Measurements from ENCODE around the gene GRM4. TPM values are rescaled to one million over a fixed set of nuclear protein-coding genes. Genes with fewer than 3 reads are reported as not detected.
"Not testable (repeated sequence)": the region's sequence is repeated elsewhere in the genome, so short reads cannot be mapped to it uniquely, and the experiment has no call there.

GRM4 gene
- total RNA-seq, 1 donor from 2014 or later = under 0.01 TPM

DNA sequence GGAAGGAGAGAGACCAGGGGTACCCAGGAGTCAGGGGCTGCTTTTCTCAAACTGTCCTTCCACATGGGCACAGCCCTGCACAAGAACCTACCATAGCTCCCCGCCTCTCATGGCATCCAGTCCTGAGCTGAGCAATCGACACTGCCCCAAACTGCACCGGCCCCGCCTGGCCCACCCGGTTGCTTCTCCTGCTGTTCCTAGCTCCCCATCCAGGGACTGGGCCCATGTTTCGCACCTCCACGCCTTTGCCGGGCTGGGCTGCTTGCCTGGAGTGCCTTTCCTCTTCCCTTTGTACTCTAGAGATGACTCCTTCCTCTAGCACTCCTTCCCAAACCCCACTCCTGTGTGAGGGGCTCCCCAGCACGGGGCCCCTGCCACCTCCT is 123.0 kb downstream of the GRM4 start:
- no peak for DNase-seq (ENCODE audit: low read depth in 2 of 2)

DNA sequence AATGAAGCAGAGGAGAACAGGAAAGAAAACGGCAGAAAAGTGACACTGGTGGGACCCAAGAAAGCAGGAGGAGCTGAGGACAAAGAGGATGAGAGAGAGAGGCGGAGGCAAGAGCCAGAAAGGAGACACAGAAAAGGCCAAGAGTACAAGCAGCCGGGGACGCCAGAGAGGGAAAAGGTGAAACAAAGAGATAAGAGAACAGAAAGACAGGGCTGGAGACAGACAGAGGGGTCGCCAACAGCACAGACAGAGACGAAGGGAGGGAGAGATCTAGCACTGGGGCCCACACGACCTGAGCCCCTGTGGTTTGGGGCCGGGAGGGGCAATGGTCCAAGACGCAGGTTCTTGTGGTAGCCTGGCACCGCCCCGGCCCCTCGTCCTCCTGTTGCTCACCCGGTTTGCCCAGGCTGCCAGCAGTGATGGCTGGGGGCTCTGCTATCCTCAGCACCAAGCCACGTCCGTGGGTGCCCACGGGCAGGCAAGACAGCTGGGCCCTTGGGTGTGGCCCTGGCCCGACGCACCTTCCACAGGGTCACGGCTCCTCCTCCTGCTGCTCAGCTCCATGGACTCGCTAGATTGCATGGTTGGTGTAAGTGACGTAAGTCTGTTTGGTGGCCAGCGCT is 123.5 kb downstream of the GRM4 start:
- no peak for DNase-seq (ENCODE audit: low read depth in 2 of 2)

DNA sequence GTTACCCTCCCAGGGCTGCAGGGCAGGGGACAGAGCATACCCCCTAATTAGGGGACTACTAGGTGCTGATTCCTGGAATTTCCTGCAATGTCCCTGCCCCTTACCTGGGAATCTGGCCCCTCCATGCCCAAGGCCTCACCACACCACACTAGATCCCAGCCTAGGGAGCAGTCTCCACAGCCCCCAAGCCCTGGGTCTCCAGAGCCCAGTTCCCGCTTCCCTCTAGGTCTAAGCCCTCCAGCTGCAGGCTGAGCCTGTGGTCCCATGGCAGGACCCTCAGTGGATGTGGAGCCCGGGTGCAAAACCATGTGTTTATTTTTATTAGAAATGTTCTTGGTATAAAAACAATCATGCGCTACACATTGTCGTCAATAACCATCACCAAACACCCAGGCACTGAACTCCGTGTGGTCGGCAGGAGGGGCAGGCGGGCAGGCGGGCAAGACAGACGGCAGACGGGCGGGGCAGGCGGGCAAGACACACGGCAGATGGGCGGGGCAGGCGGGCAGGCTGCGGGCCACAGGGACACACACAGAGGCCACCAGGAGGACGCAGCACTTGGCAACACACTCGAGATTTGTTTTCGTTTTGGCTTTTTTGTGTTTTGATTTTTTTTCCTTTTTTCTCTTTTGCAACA is 124.2 kb downstream of the GRM4 start:
- DNase-seq (ENCODE audit: low read depth in 2 of 2) = no peak

DNA sequence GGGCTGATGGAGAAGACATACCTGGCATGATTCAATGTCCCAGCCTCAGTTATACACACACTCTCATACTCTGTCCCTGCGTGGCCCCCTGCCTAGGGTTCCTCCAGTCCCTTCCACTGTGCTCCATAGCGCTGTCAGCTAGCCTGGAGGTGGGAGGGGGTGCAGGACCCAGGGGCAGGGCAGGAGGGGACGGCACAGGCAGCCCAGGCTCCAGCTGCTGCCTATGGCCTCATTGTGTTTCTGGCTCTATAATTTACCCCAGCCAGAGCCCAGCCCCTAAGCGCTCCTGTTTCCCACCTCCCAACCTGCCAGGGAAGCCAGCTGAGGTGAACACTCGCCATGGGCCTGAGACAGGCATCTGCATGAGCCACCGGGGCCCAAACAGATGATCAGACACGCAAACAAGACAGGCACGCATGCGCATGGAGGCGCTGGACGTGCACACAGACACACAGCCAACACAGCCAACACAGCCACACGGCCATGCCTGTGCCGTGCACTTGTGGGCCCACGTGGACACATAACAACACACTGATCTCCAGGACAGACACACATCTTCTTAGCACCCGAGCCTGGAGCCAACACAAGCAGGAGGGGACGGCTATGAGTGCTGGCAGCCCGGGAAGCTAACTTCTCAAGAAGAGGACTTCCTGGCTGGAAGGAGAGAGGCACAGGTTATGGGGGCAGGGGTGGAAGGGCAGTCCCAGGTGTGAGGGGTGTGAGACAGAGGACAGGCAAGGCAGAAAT is 124.9 kb downstream of the GRM4 start:
- DNase-seq (ENCODE audit: low read depth in 2 of 2) = no peak

DNA sequence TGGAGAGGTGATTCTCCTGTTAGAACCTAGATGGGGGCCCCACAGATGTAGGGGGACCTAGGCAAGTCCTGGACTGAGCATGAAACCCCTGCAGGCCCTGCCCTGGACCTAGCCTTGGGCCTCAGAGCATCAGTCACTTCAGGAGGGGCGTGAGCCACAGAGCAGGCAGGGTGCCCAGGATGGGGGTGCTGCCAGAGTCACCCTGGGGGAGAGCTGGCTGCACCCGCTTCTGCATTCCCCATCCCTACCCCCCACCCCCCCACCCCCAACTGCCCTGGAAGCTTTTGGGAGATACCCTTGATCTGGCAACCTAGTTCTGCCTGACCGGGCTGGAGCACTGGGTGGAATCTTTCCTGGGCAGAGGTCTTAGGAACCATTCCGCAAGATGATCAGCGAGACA is 125.6 kb downstream of the GRM4 start:
- DNase-seq (ENCODE audit: low read depth in 2 of 2) = no peak

DNA sequence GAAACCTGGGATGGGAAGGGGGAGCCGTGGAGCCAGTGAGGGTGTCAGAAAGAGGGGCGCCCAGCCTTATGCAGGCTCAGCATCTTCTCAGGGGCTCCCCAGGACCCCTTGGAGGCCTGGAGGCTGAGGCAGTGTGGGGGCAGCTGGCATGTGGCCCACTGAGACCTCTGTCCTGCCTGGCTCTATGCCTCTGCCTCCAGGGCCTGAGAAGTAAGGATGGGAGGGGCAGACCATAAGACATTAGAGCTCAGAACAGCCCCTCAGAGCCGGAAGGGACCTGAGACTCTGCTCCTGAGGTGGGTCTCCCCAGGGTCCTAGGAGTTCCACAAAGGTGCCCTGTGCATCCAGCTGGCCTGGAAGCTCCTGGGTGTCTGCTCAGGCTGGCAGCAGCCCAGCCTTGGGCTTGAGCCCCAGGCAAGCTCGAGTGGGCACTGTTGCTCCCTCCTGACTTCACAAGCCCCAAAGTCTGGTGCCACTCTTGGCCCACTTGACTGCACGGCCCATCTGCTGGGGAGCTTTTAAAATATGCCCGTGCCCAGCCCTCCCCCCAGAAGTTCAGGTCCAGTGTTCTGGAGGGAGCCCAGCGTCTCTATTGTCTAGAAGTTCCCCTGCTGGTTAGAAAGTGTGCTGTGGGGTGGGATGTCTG is 126.8 kb downstream of the GRM4 start:
- DNase-seq (ENCODE audit: low read depth in 2 of 2) = no peak

DNA sequence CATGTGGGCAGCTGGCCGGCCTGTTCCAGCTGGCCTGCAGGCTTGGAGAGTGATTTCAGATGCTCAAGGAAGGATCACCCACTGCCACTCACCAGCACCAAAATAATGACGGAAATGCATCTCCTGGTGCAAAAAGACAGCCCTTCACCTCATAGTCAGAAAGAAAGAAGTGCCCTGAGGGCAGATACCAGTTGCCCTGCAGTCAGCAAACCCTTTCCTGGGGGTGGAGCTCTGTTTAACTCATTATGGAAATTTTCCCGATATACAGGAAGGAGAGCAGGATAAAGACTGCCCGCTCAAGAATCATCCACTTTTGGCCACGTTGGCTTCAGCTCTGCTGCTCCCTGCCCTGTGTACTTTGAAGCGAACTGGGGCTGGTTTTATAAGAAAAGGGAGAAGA is 127.9 kb downstream of the GRM4 start:
- DNase-seq (ENCODE audit: low read depth in 2 of 2) = no peak

DNA sequence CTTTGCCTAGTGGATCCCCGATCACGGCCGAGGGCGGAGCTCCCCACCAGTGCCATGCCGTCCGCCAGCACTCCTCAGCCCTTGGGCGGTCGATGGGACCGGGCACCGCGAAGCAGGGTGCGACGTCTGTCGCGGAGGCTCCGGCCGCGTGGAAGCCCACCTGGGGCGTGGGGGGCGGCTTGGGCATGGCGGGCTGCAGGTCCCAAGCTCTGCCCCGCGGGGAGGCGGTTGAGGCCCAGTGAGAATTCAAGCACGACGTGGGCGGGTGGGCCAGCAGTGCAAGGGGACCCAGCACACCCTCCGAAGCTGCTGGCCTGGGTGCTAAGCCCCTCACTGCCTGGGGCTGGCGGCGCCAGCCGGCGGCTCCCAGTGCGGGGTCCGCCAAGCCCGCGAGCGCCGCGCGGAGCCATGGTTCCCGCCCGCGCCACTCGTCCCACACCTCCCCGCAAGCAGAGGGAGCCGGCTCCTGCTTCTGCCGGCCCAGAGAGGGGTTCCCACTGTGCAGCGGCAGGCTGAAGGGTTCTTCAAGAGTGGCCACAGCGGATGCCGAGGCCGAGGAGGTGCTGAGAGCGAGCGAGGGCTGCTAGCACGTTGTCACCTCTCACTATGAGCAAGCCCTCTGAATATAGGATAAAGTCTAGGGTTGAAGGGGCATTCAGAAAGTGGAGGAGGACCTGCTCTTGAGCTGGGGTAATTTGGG is 128.6 kb downstream of the GRM4 start:
- no peak for DNase-seq (ENCODE audit: low read depth in 2 of 2)

DNA sequence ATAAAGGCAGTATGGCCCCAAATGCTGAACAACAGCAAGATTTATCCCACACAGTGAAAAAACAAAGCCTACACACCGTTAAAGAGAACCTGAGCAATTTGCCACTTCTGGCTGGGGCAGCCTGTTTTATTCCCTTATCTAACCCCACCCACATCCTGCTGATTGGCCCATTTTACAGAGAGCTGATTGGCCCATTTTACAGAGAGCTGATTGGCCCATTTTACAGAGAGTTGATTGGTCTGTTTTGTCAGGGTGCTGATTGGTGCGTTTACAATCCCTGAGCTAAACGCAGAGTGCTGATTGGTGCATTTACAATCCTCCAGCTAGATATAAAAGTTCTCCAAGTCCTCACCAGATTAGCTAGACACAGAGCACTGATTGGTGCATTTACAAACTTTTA is 129.3 kb downstream of the GRM4 start:
- DNase-seq (ENCODE audit: low read depth in 2 of 2) = not testable (repeated sequence)

DNA sequence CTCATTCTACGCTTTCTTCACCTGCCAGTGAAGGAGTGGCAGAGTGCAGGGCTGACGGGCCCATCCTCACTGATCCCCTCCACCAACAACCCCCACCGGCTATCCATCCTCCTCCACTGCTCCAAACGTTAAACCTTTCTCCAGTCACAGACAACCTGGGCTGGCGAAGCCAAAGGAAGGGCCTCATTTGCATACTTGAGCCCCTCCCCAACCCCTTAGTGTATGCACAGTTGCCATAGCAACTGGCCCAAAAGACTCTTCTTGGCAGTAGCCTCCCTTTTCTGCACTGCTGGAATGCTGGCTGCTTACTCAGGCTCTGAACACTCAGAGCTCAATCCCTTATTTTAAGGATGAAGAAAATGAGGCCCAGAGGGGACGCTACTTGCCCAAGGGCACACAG is 130.3 kb downstream of the GRM4 start:
- DNase-seq (ENCODE audit: low read depth in 2 of 2) = no peak

DNA sequence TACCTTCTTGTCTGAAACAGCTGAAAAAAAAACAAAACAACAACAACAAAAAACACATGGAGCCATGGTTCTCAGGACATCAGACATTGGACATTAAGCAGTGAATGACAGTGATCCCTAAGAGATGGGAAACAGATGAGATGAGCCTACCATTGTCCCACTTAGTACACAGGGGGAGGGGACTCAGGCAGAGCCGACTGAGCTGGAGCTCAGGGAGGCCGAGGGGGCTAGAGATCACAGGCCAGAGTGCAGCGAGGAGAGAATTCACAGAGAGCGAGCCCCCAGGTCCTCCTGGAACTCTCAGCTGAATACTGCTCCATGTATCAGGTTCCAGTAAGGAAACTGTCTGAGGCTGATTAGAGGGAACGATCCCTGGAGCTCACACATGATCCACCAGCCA is 134.6 kb downstream of the GRM4 start:
- DNase-seq (ENCODE audit: low read depth in 2 of 2) = no peak

DNA sequence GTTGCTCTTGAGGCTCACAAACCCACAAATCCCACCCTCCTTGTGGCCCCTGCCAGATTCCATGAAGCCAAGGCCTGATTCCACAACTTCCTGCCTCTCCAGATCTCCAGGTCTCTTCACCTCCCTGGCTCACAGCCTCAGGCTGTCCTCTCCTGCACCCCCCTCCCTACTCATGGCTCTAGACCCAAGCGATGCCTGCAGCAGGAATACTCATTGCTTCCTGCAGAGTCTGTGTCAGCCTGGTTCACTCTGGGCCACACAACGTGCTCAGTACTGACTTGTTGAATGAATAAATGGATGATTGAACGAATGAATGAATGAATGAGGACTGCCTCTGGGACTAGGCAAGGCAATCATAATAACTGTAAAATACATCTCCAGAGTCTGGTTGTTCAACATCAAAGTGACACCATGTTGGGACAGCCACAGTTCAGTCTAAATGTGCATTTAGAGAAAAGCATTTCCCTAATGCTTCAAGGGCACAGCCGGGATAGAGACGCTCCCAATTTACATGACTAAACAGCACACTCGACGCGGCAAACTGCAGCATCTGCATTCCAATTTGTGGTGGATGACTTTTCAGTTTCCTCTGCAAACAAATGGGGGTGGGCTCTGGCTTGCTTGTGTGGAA is 139.9 kb downstream of the GRM4 start:
- no peak for DNase-seq (ENCODE audit: low read depth in 2 of 2)

DNA sequence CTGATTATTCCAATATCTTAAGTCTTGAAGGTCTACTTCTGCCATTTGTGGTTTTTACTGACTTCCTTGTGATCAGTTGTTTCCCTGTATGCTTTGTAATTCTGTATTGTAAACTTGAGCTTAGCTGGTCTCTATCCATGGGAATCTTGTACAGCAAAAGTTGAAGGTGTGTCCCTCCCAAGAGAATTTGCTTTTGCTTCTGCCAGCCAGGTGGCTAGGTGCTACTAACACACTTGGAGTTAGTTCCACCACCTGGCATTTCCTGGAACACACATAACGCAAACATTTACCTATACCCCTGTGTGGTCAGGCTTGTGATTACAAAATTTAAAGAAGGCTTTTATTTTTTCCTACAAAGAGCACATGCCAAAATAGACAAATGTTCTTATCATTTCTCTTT is 141.2 kb downstream of the GRM4 start:
- DNase-seq (ENCODE audit: low read depth in 2 of 2) = no peak

DNA sequence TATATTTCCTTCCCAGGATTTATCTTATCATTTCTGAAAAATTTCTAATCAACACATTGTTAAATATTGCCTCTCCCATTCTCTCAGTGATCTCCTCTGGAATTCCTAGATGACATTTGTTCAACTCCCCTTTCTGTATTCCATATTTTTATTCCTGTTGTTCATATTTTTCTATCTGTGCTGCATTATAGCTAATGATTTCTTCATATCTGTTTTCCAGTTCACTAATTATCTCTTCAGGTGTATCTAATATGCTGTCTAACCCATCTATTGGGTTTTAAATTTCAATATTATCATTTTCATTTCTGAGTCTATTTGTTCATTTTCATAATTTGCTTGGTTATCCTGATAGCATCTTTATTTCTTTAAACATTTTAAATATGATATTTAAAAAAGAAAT is 141.9 kb downstream of the GRM4 start:
- DNase-seq (ENCODE audit: low read depth in 2 of 2) = no peak

DNA sequence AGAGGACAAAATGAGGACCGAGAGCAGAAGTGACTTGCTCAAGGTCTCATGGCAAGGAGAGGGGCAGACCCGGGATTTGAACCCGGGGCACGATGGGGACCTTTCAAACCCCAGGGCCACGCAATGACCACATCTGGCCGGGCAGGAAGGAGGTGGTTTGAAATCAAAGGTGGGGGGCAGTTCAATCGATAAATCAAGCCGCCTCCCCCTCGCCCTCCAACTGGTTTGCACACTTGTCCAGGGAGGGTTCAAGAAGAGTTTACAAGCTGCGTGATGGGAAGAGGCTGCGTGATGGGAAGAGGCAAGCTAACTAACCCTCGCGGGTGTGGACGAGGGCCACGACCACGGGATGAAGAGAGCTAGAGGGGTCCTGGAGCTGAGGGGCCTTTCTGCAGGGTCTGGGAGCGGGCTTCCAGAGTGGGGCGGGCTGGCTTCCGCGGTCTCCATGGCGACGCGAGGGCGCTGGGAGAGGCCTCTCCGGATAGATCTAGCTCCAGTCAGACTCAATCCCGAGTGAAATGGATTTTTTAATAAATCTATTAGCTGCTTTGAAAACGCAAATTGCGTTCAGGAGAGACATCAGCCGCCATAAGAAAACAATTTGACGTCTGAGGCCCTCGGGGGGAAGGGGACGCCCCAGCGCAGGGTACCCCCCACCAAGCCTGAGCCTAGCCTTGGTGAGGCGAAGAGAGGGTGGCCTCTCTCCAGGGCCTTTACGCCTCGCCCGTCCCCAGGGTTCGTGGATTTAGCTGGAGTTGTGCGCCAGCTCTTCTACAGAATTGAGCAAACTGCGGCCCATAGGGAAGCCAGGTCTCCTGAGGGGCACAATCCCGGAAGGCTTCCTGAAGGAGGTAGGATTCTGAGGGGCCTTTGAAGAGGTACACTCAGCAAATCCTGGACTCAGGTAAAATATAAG is 143.9 kb downstream of the GRM4 start:
- DNase-seq (ENCODE audit: low read depth in 2 of 2) = no peak

DNA sequence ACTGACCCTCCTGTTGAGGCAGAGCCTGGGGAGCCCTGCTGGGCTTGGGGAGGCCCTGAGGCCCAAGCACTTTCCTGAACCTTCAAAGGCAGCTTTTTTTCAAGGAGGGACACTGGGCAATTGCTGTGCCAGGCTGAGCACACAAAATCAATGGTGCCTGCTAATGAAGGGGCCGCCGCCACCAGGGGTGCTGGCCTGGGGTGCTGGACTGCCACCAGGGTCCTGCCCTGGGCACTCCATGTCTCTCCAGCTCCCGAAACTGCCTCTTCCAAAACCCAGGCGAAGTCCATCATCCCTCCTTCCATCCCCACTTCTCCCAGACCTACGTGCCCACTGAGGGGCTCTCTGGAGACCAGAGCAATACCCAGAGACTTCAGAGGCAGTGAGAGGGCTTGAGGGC is 145.6 kb downstream of the GRM4 start:
- DNase-seq (ENCODE audit: low read depth in 2 of 2) = no peak

DNA sequence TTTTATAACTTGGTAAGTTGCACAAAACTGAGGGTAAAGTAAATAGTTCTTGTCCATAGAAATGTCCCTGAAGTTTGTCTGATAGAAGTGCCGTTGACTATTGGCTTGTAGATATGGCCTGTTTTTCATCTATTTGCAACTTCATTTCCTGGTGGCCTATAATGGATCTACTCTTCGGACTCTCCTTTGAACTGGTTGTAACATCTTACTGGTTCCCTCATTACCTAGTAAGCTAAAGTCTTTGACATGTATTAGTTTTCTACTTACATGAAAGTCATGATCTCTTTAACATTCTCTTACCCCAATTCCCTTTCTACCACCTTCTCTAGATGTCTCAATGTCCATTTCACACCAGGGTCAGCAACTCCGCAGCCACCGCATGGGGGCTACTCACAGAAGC is 146.3 kb downstream of the GRM4 start:
- DNase-seq (ENCODE audit: low read depth in 2 of 2) = no peak

DNA sequence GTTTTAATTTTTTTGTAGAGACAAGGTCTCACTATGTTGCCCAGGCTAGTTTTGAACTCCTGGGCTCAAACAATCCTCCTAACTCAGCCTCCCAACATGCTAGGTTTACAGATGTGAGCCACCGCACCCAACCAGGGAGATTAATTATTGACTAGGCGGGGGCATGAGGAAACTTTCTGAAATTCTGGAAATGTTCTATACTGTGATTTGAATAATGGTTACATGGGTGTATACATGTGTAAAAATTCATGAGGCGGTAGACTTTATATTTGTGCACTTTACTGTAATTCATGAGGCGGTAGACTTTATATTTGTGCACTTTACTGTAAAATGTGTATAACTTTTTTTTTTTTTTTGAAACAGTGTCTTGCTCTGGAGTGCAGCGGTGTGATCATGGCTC is 147.2 kb downstream of the GRM4 start:
- DNase-seq (ENCODE audit: low read depth in 2 of 2) = no peak

DNA sequence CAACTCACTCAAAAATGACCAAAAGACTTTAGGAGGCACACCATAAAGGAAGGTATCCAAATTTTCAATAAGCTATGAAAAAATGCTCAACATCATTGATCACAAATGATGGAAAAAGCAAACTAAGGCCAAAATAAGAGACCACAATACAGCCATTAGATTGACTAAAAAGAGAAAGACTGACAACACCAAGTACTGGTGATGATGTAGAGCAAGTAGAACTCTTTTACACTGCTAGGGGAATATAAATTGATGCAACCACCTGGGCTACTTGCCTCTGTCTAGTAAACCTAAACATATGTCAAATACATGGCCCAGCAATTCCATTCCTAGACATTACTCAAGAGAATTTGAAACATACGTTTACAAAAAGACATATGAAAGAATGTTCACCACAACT is 148.6 kb downstream of the GRM4 start:
- no peak for DNase-seq (ENCODE audit: low read depth in 2 of 2)

DNA sequence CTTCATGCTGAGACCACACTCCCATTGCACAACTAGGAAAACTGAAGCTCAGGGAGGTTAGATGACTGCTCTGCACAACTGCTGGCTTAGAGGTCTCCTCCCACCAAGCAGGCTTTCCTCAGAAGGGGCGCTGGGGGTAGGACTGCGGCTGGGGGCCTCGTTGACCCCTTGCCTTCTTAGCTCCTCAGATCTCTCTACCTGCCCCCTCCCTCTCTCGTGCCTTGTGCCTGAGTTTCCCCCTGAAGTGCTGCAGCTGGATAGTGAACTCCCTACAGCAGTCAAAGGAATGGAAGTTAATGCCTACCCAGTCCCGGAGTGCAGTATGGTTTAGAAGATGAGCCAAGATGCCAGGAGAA is 149.8 kb downstream of the GRM4 start:
- no peak for DNase-seq (ENCODE audit: low read depth in 2 of 2)
